KMS-11 (cell line): Measurements from ENCODE around the gene MIR17HG.
"Not testable (repeated sequence)": the region's sequence is repeated elsewhere in the genome, so short reads cannot be mapped to it uniquely, and the experiment has no call there.

Experiments
- H2AFZ ChIP-seq: fragments of 200-600 bp; sonication (generic); 2 replicates; pipeline ENCODE4 v1.6.1; 2016; ENCODE audit warnings: antibody characterized with exemption, mixed run types, low read depth
- H3K27ac ChIP-seq: fragments of 200-600 bp; sonication (generic); 2 replicates; pipeline ENCODE4 v1.6.1; 2016; ENCODE audit warnings: mild to moderate bottlenecking, mixed run types
- H3K27me3 ChIP-seq: fragments of 200-600 bp; sonication (generic); 2 replicates; pipeline ENCODE4 v1.6.1; 2017; ENCODE audit warnings: mild to moderate bottlenecking, low read depth, mixed run types, moderate library complexity; ENCODE audit not compliant: insufficient read depth
- H3K36me3 ChIP-seq: fragments of 200-600 bp; sonication (generic); 2 replicates; pipeline ENCODE4 v1.6.1; 2017; ENCODE audit warnings: mild to moderate bottlenecking, mixed run types; ENCODE audit not compliant: insufficient read depth
- H3K4me1 ChIP-seq: fragments of 200-600 bp; sonication (generic); 2 replicates; pipeline ENCODE4 v1.6.1; 2016; ENCODE audit warnings: mild to moderate bottlenecking, low read depth, mixed run types; ENCODE audit not compliant: poor library complexity, severe bottlenecking
- H3K4me2 ChIP-seq: fragments of 200-600 bp; sonication (generic); 2 replicates; pipeline ENCODE4 v1.7.0; 2016; ENCODE audit warnings: mild to moderate bottlenecking, mixed run types
- H3K4me3 ChIP-seq: fragments of 200-600 bp; sonication (generic); IDR thresholded peaks from 2 replicates; pipeline ENCODE4 v1.6.1; 2017; ENCODE audit warnings: low read depth, low read length, mixed read lengths; ENCODE audit not compliant: insufficient read depth
- H3K79me2 ChIP-seq: fragments of 200-600 bp; sonication (generic); 2 replicates; pipeline ENCODE4 v1.6.1; 2016; ENCODE audit warnings: low read depth, mixed run types; ENCODE audit not compliant: insufficient read depth
- H3K9ac ChIP-seq: fragments of 200-600 bp; sonication (generic); 2 replicates; pipeline ENCODE4 v1.6.1; 2016; ENCODE audit warnings: mild to moderate bottlenecking, mixed run types
- H4K20me1 ChIP-seq: fragments of 200-600 bp; sonication (generic); 2 replicates; pipeline ENCODE4 v1.6.1; 2016; ENCODE audit warnings: mild to moderate bottlenecking, mixed run types; ENCODE audit not compliant: insufficient read depth
- TF ChIP-seq, protein P1 (sequence below): fragments of 200-600 bp; sonication (generic); conservative IDR thresholded peaks from 2 replicates; pipeline ENCODE4 v1.6.1; 2017; ENCODE audit warnings: low read depth, mild to moderate bottlenecking, antibody characterized with exemption, low read length, moderate library complexity, mixed read lengths

Gene MIR17HG

GRCh38 chr13:91351123-91351522 lies 3.6 kb downstream of the MIR17HG start:
- peaks cover 27% of the 10 kb centered on the region for H3K4me1 ChIP-seq
- H3K27me3 ChIP-seq: no peaks in the 10 kb centered on the region
- peaks cover 36% of the 10 kb centered on the region; the same call in 1 of the 2 replicates for H4K20me1 ChIP-seq
- peaks cover 31% of the 10 kb centered on the region; the same call in 1 of the 2 replicates for H3K36me3 ChIP-seq
- no peak overlapping the region for H3K9ac ChIP-seq
- H3K79me2 ChIP-seq: peaks cover 38% of the 10 kb centered on the region
- H2AFZ ChIP-seq: no peak overlapping the region
- peak overlapping the region; percentile 91 for H3K4me2 ChIP-seq
- no peak overlapping the region for H3K27ac ChIP-seq
- H3K4me3 ChIP-seq: no peak overlapping the region
- TF ChIP-seq, protein P1, sequence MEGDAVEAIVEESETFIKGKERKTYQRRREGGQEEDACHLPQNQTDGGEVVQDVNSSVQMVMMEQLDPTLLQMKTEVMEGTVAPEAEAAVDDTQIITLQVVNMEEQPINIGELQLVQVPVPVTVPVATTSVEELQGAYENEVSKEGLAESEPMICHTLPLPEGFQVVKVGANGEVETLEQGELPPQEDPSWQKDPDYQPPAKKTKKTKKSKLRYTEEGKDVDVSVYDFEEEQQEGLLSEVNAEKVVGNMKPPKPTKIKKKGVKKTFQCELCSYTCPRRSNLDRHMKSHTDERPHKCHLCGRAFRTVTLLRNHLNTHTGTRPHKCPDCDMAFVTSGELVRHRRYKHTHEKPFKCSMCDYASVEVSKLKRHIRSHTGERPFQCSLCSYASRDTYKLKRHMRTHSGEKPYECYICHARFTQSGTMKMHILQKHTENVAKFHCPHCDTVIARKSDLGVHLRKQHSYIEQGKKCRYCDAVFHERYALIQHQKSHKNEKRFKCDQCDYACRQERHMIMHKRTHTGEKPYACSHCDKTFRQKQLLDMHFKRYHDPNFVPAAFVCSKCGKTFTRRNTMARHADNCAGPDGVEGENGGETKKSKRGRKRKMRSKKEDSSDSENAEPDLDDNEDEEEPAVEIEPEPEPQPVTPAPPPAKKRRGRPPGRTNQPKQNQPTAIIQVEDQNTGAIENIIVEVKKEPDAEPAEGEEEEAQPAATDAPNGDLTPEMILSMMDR: no peak

DNA sequence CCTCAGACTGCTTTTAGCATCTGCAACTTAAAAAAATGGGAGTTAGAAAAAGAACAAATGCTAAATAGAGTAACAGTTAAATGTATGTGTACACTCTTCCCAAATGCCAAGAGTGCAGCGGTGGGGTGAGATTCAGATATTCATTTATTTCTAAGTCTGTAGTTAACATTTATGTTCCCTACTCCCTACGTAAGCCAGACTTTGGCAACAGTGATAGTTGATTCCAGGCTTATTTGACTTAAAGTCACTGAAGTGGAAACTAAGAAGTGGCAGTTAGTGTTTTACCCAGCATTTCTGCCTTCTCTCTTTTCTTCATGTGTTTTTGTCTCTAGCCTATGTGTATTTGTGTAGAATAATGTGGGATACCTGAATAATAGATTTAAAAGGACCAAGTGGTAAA lies 4.5 kb downstream of the MIR17HG start:
- Histone ChIP-seq H3K4me3 (no peak overlapping the region), H3K79me2 (peaks cover 38% of the 10 kb centered on the region), H3K27me3 (no peaks in the 10 kb centered on the region), H2AFZ (no peak overlapping the region), H3K4me2 (0 out of 2 replicates have a peak overlapping the region, but pooled peaks have one; percentile 91), H4K20me1 (peaks cover 36% of the 10 kb centered on the region; the same call in 1 of the 2 replicates), H3K4me1 (peaks cover 24% of the 10 kb centered on the region), H3K36me3 (peaks cover 31% of the 10 kb centered on the region; the same call in 1 of the 2 replicates), H3K9ac (no peak overlapping the region), H3K27ac (no peak overlapping the region)
- TF ChIP-seq, protein P1: no peak

- H3K9ac ChIP-seq, H3K27ac ChIP-seq, H3K4me2 ChIP-seq, H2AFZ ChIP-seq, H3K27me3 ChIP-seq, H3K4me3 ChIP-seq: not testable (repeated sequence)
- Histone ChIP-seq H3K79me2 (peaks cover 38% of the 10 kb centered on the region), H3K4me1 (peaks cover 24% of the 10 kb centered on the region), H3K36me3 (peaks cover 31% of the 10 kb centered on the region; the same call in 1 of the 2 replicates), H4K20me1 (peaks cover 36% of the 10 kb centered on the region; the same call in 1 of the 2 replicates)
Observed at GRCh38 chr13:91352891-91353290, 5.4 kb downstream of the MIR17HG start.

GRCh38 chr13:91353494-91353893 lies 6.0 kb downstream of the MIR17HG start:
- peaks cover 36% of the 10 kb centered on the region; the same call in 1 of the 2 replicates for H4K20me1 ChIP-seq
- no peak overlapping the region for H3K27ac ChIP-seq
- H3K36me3 ChIP-seq: peaks cover 31% of the 10 kb centered on the region; the same call in 1 of the 2 replicates
- H3K9ac ChIP-seq: no peak overlapping the region
- H3K79me2 ChIP-seq: peaks cover 38% of the 10 kb centered on the region
- no peak overlapping the region for H2AFZ ChIP-seq
- TF ChIP-seq, protein P1: no peak
- no peak overlapping the region for H3K4me3 ChIP-seq
- no peak overlapping the region for H3K4me2 ChIP-seq
- H3K4me1 ChIP-seq: peaks cover 24% of the 10 kb centered on the region
- no peaks in the 10 kb centered on the region for H3K27me3 ChIP-seq

DNA sequence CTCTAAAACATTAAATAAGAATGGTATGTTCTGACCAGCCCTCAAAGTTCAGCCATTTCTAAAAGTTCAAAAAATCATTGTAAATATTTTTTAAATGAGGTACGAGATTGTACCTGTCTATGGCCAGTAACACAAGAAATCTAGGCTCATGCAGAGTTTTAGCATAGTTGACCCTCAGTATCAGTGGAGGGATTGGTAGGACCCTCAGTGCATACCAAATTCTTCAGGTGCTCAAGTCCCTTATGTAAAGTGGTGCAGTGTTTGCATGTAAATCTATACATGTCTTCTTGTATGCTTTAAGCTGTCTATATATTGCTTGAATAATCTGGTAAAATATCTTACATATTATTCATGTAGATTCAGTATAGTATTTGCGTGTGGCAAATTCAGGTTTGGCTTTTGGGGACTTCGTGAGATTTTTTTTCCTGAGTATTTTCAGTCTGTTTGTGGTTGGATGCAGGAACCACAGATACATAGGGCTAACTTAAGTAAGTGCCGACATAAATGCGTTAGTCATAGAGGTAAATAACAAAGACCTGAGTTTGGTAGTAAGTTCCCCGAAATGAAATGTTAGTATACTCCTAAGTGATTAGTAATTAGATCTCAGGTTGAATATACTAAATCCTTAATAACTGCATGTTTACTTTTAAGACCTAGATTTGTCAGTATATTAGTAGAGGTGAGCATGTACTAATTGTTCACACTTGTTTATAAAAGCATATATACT lies 7.8 kb downstream of the MIR17HG start:
- Histone ChIP-seq H3K79me2 (peaks cover 24% of the 10 kb centered on the region), H3K4me3 (no peak overlapping the region), H3K4me1 (peaks cover 20% of the 10 kb centered on the region), H4K20me1 (peaks cover 33% of the 10 kb centered on the region; the same call in 1 of the 2 replicates), H2AFZ (no peak overlapping the region), H3K9ac (no peak overlapping the region), H3K36me3 (peaks cover 22% of the 10 kb centered on the region; the same call in 1 of the 2 replicates), H3K4me2 (no peak overlapping the region), H3K27me3 (no peaks in the 10 kb centered on the region), H3K27ac (no peak overlapping the region)
- TF ChIP-seq, protein P1: no peak
